NCI-H226 (cell line): ENCODE data around the gene DPEP2NB.

Experiments
- DNase-seq: peaks from one replicate; pipeline ENCODE4 v3.0.0-alpha.2; 2015

DPEP2NB gene, protein sequence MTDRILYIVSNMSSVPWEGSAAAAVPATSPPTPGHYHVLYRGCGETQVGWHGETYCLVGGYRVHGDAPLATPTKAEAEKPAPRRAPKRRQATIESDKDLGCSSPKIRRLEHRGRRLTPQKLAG

DNA sequence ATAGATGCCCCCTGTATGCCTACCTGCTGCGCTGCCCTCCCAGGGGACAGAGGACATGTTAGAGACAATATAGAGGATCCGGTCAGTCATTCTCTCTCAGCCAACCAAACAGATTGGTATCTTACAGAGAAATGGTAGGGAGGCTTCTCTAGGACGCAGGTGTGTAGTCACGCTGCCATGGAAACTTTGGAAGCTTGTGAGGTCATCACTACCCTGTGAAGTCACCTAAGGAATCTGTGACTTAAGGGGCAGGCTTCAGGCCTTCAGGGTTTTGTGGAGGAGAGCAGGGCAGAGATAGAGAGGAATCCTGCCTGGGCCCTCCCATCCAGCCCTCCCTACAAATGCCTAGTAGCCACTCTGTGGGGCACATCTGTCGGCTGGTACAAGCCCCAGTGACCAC is at the start of gene DPEP2NB:
Gene DPEP2NB, minus strand, starts transcription at position 231 of the 400 bp plus-strand sequence. Its CDS starts 141 bp downstream, at position 90.
- no peak for DNase-seq

DNA sequence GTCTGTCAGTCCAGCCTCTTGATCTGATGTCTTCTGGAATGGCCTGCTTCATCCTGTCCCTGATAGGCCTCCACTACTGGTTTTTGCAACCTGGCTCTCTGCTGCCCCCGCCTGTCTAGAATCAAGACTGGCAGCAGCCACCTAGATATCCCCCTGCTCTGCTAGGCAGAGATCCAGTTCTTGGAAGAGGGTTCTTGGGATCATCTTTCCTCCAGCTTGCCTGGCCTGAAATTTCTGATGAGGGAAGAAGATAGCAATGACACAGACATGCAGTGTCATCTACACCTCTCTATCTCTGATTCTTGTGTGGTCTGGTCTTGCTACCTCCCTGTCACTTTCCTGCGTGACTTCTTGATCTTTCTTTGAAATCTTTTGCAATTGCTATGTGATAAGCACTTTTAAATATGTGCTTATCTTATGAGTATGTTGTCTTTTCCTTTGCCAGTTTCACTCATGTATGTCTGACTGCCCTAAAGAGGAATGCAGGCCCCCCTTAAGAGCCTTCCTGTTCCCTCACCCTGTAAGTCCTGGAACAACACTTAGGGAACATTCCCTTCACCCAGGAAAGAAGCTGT is 49.2 kb upstream of the DPEP2NB start:
- DNase-seq: peak; percentile 97

DNA sequence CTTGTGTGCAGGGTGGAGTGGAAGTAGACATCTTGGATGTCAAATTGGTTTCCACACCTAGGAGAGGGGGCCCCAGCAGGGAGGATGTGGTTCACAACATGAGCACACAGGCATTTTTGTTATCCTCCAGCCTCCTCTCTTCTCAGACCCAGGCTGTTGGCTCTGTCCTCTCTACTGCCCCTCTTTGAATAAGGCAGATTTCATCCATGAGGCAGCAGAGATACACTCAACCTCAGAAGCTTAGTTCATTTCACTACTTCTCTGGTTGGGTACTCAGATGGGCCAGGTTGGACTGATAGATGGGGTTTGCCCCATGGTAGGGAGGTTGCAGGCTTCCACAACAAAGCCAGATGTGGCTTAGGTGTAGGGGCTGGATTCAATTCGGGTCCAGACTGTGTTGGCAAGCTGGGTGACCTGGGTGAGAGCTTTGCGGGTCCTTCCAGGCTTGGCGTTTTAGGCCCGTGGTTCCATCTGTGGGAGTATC is 47.2 kb upstream of the DPEP2NB start:
- no peak for DNase-seq

DNA sequence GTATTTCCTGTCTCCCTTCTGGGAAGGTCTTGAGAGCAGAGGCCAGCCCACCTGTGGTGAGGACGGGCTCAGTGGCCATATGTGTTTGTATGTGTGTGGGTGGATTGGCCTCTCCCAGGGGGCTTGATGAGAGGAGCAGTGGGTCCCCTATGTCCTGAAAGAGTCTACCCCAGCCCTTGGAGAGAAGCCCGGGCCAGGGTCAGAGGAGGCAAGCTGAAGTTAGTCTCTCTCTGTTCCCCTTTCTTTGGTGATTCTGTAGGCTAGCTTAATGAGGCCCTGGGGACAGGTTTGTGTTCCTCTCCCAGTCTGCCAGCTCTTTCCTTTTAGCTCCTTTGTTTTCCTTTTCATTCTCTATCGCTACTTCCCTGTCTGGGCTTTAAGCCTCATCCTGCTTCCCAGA is 45.7 kb upstream of the DPEP2NB start:
- DNase-seq: no peak

DNA sequence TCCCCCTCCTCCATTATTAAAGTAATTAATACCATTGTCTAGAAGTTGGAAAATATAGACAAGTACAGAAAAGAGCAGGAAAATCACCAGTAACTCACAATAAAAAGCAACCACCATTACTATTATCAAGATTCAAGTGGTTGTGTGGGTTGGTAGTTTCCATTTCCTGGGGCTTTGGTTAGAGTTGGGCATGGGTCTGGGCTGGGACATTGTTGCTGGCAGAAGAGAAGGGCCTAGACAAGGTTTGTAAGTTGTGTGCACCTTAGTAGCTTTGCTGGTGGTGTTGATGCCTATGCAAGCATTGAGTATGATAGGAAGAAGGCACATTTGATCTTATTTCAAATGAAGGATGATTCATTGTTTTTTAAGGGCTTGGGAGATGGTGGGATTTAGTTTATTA is 44.1 kb upstream of the DPEP2NB start:
- no peak for DNase-seq

DNA sequence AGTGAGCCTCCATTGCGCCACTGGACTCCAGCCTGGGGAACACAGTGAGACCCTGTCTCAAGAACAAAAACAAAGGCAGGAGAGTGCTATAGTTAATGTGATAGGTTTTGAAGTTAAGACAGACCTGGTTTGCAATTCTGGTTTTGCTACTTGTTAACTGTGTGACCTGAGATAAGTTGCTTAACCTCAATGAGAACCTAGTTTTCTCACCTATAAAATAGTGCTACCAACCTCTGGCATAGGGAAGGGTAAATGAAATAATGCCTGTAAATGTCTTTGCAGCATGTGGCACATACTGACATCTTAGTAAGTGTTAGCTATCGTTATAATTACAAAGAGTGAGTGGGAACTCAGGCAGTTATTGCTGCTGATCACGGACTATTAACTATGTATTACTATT is 39.7 kb upstream of the DPEP2NB start:
- DNase-seq: no peak

DNA sequence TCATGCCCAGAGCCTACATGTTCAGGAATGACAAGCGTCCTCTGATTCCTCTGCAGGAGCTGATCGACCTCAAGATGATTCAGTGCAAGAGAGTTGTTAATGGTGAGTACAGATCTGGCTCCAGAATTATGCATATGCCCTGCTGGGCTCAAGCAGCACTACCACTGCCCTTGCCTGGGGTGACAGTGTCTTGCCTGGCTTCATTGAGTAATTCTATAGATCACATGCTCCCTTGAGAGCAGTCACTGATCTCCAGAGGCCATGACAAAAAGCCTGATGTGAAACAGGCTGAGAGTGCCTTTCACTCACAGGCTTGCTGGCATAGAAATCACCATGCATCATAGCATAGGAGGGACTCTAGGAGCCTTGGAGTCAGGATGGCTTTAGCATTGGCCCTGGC is 33.7 kb upstream of the DPEP2NB start:
- DNase-seq: no peak

DNA sequence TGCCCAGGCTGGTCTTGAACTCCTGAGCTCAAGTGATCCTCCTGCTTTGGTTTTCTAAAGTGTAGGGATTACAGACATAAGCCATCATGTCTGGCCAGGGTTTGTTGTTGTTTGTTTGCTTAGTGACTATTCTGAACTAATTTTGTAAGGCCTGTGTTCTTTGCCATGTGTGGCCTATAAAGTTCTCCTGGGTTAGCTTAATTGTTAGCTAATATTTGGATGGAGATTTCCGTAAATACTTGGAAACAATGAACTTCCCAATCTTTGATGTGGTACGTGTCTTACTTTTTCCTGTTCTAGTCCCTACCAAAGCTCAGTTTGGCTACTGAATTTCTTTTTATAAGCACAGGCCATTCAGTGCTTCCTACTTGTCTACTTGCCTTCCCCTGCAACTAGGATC is 32.3 kb upstream of the DPEP2NB start:
- no peak for DNase-seq

DNA sequence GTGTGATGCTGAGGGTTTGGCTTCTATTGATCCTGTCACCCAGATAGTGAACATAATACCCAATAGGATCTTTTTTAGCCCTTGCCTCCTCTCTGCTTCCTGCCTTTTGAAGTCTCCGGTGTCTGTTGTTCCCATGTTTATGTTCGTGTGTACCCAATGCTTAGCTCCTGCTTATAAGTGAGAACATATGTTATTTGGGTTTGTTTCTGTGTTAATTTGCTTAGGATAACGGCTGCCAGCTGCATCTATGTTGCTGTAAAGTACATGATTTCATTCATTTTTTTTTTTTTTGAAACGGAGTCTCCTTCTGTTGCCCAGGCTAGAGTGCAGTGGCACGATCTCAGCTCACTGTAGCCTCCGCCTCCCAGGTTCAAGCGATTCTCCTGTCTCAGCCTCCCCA is 30.4 kb upstream of the DPEP2NB start:
- DNase-seq: no peak

DNA sequence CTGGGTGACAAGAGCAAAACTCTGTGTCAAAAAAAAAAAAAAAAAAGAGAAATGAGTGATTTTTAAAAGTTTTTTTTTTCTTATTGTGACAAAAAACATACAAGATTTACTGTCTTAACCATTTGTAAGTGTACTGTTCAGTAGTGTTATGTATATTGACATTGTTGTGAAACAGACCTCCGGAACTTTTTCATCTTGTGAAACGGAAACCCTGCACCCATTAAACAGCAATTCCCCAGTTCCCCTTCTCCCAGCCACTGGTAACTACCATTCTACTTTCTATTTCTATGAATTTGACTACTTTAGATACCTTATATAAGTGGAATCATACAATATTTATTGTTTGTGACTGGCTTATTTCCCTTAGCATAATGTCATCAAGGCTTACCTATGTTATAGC is 26.1 kb upstream of the DPEP2NB start:
- DNase-seq: no peak

DNA sequence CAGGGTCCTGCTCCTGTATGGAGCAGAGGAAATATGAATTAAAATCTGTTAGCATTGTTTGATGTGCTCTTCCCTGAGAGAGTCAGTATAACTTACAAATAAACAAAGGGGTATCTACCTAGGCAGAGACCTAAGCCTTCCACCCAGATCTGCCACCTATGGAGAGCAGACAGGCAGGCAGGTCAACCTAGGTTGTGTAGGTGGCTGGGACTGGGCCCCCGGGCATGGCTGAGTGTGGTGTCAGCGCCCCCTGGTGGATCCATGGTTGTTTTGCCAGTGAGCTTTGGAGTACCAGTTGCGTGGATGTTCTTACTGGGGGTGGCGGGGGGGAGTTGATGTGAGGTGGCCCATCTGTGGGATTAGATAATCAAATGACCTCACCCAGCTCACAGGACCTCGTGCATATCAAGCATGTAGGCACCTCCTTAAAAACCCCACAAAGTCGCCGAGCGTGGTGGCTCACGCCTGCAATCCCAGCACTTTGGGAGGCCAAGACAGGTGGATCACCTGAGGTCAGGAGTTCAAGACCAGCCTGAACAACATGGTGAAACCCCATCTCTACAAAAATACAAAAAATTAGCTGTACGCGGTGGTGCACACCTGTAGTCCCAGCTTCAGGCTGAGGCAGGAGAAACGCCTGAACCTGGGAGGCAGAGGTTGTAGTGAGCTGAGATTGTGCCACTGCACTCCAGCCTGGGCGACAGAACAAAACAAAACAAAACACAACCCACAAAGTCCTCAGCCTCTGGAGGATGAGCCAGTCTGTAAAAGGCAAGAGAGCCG is 25.0 kb upstream of the DPEP2NB start:
- peak; percentile 28 for DNase-seq

DNA sequence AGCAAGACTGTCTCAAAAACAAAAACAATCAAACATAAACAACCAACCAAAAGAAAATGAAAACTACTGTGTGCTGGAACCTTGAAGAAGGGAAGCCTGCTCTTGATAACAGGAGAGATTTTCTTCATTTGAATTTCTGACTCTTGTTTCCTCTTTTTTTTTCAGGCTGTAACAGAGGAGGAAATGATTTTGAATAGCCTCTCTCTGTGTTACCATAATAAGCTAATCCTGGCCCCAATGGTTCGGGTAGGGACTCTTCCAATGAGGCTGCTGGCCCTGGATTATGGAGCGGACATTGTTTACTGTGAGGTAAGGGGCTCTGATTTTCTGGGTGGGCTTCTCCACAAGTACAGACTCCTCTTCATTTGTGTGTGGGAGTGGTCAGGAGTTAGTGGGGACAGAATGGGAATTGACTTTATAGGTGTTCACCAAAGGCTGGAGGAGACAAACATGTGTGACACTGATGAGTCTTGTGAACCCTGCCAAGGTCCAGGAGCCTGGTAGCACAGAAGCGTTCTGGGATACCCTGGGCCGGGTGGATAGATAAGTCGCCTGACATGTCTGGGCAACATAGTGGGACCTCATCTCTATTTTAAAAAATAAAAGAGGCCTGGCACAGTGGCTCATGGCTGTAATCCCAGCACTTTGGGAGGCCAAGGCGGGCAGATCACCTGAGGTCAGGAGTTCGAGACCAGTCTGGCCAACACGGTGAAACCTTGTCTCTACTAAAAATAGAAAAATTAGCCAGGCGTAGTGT is 22.3 kb upstream of the DPEP2NB start:
- no peak for DNase-seq

DNA sequence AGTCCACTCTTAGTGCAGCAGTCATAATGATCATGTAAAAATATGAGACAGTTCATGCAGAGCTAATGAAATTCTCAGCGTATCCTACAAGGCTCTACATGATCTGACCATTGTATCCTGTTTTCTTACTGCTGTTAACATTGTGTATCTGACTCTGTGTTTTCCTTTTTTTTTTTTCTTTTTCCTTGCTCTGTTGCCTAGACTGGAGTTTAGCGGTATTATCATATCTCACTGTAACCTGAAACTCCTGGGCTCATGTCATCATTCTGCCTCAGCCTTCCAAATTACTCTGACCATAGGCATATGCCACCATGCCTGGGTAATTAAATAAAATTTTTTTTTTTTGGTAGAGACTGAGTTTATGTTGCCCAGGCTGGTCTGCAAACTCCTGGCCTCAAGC is 19.5 kb upstream of the DPEP2NB start:
- DNase-seq: no peak

DNA sequence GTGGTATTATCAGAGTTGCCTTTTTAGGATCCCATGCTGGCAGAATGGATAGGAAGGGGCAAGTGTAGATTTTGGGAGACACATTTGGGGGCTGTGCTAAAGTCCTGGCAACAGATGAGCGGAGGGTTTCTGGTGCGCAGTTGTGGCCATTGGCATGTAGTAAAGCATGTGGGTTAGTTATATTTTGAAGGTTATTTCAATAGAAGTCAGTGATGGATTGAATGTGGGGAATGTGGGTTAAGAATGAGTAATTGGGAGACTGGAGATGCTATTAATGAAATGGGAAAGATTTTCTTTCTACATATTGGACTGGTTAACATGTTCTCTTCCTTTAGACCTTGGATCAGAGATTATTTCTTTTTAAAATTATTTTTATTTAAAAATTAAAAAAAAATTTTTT is 17.4 kb upstream of the DPEP2NB start:
- DNase-seq: no peak

DNA sequence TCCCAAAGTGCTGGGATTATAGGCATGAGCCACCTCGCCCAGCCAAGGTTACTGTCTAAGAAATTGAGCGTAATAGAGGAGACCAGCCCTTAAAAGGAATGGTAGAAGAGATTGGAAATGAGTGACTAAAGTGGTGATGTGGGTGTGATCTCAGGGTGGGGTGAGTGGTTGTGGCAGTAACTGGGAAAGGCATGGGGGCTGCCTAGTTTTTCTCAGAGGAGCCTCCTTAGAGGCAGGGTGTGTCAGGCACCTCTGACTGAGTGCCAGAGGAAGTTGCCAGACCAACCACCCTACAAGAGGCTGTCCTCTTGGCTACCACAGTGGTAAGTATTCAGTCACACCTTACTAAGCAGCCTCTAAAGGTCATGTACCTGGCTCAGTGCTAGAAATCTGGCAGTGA is 16.2 kb upstream of the DPEP2NB start:
- DNase-seq: peak; percentile 91

DNA sequence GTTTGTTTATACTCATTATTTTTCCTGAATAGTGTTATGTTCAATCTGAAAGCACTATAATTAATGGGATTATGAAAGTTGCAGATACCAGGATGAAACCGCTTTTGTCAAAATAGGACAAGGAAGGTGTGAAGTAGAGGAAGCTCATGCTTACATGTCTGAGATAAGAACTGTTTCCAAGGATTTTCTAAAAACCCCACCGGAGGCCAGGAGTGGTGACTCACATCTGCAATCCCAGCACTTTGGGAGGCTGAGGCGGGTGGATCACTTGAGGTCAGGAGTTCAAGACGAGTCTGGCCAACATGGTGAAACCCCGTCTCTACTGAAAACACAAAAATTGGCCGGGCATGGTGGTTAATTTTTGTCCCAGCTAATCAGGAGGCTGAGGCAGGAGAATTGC is 14.4 kb upstream of the DPEP2NB start:
- peak; percentile 88 for DNase-seq

DNA sequence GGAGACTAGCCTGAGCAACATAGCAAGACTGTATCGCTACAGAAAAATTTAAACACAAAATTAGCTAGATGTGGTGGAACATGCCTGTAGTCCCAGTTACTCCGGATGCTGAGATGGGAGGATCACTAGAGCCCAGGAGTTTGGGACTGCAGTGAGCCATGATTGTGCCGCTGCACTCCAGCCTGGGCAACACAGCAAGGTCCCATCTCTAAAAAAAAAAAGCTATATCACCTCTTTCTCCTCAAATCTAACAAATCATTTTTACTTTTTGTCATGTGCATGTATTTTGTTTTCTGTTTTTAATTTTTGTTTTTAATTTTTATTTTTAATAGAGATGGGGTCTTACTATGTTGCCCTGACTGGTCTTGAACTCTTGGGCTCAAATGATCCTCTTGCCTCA is 13.3 kb upstream of the DPEP2NB start:
- DNase-seq: no peak

DNA sequence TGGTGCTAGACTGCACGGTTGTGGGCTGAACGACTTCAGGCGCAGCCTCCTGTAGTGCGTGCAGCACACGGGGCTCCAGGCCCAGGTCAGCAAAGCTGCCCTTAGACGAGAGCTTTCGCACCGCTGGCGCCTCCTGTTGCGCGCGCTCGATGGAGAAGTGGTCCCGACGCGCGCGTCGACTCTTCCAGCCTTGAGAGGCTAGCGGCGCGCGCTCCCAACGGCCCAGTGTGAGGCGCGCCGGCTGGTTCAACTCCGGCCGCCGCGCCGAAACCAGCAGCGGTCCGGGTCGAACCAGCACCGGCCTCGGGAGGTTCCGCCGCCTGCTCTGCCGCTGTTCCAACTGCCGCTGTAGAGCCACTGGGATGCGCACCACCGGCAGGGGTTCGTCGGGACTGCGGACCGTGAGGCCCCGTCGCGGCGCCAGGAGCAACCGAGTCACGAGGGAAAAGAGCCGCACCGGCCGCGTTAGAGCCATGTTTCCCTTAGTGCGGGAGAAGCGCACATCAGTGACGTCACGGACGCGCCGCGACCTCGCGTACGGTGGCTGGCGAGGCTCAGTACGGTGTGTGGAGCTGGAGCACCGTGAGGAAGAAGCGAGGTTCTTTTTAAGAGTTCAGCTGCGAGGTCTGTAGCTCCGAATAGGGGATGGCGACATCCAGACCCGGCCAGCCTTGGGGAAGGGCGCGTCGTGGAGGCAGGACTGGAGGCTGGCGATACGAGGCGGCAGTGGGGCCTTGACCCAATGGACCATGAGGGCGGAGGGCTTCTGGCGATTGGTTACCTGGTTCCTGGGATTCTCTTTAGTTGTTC is 7.2 kb upstream of the DPEP2NB start, which contains the start of the genes DDX28 and DUS2:
Gene DDX28, minus strand, starts transcription at position 505 of the 810 bp plus-strand sequence. Its CDS starts 30 bp downstream, at position 475.
Gene DUS2, plus strand, starts transcription at position 557 of the 810 bp plus-strand sequence. CDS start 14,740 bp downstream, outside the sequence.
- DNase-seq: peak; percentile 86

DNA sequence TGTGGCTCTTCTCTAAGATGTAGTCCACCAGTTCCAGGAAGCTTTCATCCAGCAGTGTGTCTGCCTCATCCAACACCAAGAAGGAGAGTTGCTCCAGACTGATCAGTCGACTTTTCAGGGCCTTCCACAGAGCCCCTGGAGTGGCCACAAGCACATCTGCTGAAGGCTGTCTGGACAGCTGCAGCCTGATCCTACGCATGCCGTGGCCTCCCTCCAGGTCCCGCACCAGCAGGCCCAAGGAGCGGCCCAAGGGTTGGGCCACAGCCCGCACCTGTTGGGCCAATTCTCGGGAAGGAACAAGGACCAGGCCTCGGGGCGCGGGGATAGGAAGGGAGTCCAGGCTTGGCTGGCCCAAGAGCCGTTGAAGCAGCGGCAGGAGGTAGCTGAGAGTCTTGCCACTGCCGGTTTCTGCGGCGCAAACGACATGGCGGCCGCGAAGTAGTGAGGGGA is 6.6 kb upstream of the DPEP2NB start:
- no peak for DNase-seq

DNA sequence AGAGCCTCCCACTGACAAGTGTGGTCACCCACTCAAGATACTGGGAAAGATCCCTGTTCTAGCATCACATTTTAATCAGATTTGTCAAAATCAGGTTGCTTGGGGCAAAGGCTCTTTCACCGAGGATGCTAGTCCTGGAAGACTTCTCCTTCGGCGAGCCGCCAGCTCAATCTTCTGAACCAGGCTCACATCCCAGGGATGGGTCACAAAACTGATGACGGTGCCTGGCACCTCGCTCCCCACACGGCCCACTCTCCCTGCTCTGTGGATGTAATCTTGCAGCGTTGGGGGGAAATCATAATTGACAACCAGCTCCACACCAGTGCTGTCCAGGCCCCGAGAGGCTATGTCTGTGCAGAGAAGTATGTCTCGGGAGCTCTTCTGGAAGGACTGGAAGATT is 5.8 kb upstream of the DPEP2NB start:
- no peak for DNase-seq

DNA sequence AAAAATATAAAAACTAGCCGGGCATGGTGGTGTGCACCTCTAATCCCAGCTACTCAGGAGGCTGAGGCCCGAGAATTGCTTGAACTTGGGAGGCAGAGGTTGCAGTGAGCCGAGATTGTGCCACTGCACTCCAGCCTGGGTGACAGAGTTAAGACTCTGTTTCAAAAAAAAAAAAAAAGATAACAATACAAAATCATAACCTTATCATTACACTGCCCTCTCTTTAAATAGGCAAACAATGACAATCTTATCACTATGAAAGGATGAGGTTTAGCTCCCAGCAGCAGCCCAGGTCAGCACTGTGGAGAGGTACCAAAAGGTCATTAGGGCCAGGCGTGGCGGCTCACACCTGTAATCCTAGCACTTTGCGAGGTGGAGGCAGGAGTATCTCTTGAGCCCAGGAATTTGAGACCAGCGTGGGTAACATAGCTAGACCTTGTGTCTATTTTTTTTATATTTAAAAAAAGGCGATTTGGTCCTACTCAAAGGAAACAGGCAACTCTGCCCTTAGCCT is 3.5 kb upstream of the DPEP2NB start:
- DNase-seq: no peak

DNA sequence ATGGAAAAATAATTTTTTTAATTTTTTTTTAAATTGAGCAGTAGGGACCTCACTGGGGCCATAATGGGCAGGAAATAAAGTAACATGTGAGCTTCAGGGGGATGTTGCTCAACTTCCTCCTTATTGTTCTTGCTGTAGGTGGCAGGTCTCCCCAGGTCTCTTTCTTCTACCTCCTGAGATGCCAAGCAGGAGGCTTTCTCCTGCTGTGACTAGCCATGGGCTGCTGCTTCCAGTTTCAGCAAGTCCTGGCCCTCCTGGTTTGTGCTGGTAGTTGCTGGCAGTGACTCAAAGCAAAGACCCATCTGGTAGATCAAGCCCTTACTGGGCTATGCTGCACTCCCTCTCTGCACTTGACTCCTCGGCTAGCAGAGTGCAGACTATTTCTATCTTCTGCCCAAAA is 2.3 kb downstream of the DPEP2NB start:
- DNase-seq: no peak
